C4-2B (cell line): ENCODE results near the gene FOXN3.

Experiments
- ZFX ChIP-seq: fragments of 450-650 bp; IDR thresholded peaks from 2 replicates; pipeline ENCODE4 v1.6.1; 2017
- TF ChIP-seq, protein P1 (sequence below): fragments of 450-650 bp; conservative IDR thresholded peaks from 2 replicates; pipeline ENCODE4 v1.5.1; 2017; ENCODE audit warnings: mild to moderate bottlenecking

- TF ChIP-seq, protein P1, sequence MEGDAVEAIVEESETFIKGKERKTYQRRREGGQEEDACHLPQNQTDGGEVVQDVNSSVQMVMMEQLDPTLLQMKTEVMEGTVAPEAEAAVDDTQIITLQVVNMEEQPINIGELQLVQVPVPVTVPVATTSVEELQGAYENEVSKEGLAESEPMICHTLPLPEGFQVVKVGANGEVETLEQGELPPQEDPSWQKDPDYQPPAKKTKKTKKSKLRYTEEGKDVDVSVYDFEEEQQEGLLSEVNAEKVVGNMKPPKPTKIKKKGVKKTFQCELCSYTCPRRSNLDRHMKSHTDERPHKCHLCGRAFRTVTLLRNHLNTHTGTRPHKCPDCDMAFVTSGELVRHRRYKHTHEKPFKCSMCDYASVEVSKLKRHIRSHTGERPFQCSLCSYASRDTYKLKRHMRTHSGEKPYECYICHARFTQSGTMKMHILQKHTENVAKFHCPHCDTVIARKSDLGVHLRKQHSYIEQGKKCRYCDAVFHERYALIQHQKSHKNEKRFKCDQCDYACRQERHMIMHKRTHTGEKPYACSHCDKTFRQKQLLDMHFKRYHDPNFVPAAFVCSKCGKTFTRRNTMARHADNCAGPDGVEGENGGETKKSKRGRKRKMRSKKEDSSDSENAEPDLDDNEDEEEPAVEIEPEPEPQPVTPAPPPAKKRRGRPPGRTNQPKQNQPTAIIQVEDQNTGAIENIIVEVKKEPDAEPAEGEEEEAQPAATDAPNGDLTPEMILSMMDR: no peak
- no peak for TF ChIP-seq ZFX
These were observed 63.9 kb downstream of the FOXN3 start for GRCh38 chr14:89352976-89353765.
